Right cardiac atrium (tissue), 5 donors: ENCODE measurements around the gene CEP112. TPM values are rescaled to one million over a fixed set of nuclear protein-coding genes. Genes with fewer than 3 reads are reported as not detected.

Experiments used
- ATAC-seq, 2 donors: fragments of 200-7000 bp; cut with Tn5 transposase; one replicate each; pipeline versions ENCODE4 v1.8.0 to v1.9.1; 2020; ENCODE audit warnings: moderate library complexity in 2 of 2, mild to moderate bottlenecking in 1 of 2
- DNase-seq, 3 donors: peaks; one replicate each; pipeline ENCODE4 v3.0.0-alpha.2; 2020
- H3K27ac ChIP-seq: one replicate; pipeline ENCODE4 v1.5.1; 2013; ENCODE audit warnings: mild to moderate bottlenecking, low read length, control low read depth, moderate library complexity
- H3K27me3 ChIP-seq: one replicate; pipeline ENCODE4 v1.6.1; 2013; ENCODE audit not compliant: control insufficient read depth, insufficient read depth
- H3K4me1 ChIP-seq: one replicate; pipeline ENCODE4 v1.6.1; 2013; ENCODE audit warnings: low read length; ENCODE audit not compliant: control insufficient read depth, insufficient read depth
- H3K4me3 ChIP-seq: one replicate; pipeline ENCODE4 v1.5.1; 2013; ENCODE audit warnings: low read length, control low read depth
- H3K9me3 ChIP-seq: one replicate; pipeline ENCODE4 v1.6.1; 2013; ENCODE audit warnings: low read length; ENCODE audit not compliant: control insufficient read depth
- WGBS: extraction: QIAGEN DNeasy Blood & Tissue Kit; methylation state at CpG from one replicate; pipeline ENCODE4 v1.1.7; 2013; 5-methylcytosine and 5-hydroxymethylcytosine counted together
- intact Hi-C, 4 donors: fragments of 100-400 bp; cut with DNase I; formaldehyde crosslinking; loops; one replicate each; pipeline versions ENCODE4 v1.11.0 to v1.14.0; 2022 to 2023
- polyA plus RNA-seq: library from polyadenylated mRNA; stranded (reverse); fragments of 200-250 nt; gene quantifications from one replicate; pipeline ENCODE4 v1.2.3, GENCODE V29; 2013
- total RNA-seq, 4 donors: library from RNA; stranded (reverse); fragmentation: NEBNext Ultra II Directional; extraction: Animal tissue kit (Norgen Biotek cat#: 25700); gene quantifications; one replicate each; pipeline ENCODE4 v1.2.1, GENCODE V29; 2021
- donor health status: healthy with polysubstance abuse.
- donor health status: DM: no; HTN: yes; CAD: no.
- donor health status: DM: no; HTN: no; CAD: no.
- donor health status: DM: no; HTN: yes; CAD: no; lungs with severe emphysema.
- donor health status: DM: yes; HTN: yes; CAD: no.

The CEP112 gene
- total and polyA plus RNA-seq, 5 donors: 11.1 to 23.1 (median 18.0) TPM

GRCh38 chr17:65678546-65678945 lies 513.4 kb downstream of the CEP112 start:
- H3K27ac ChIP-seq: no peak overlapping the region

GRCh38 chr17:65677932-65678331 lies 514.0 kb downstream of the CEP112 start:
- H3K4me1 ChIP-seq: no peaks in the 10 kb centered on the region
- no peaks in the 10 kb centered on the region for H3K27me3 ChIP-seq
- H3K27ac ChIP-seq: no peak overlapping the region
- no peak overlapping the region for H3K4me3 ChIP-seq
- no peak for ATAC-seq
- 85% methylated on average over 2 of the region's 2 CpGs for WGBS
- H3K9me3 ChIP-seq: no peaks in the 10 kb centered on the region
- no peak for DNase-seq
- intact Hi-C loops: no loop called here

More at GRCh38 chr17:65678546-65678945, 513.4 kb downstream of the CEP112 start:
- H3K9me3 ChIP-seq: no peaks in the 10 kb centered on the region
- no peaks in the 10 kb centered on the region for H3K27me3 ChIP-seq
- intact Hi-C loops: no loop called here
- ATAC-seq (no peak), DNase-seq (no peak)
- WGBS: 67% methylated on average over 9 of the region's 9 CpGs
- H3K4me3 ChIP-seq: no peak overlapping the region
- H3K4me1 ChIP-seq: no peaks in the 10 kb centered on the region

- WGBS: 72% methylated on average over 1 of the region's 1 CpG
- no peak overlapping the region for H3K4me3 ChIP-seq
- ATAC-seq (no peak), DNase-seq (no peak)
- no peaks in the 10 kb centered on the region for H3K4me1 ChIP-seq
- H3K27ac ChIP-seq: no peak overlapping the region
- H3K9me3 ChIP-seq: no peaks in the 10 kb centered on the region
- intact Hi-C loops: no loop called here
- no peaks in the 10 kb centered on the region for H3K27me3 ChIP-seq
These were observed 517.5 kb downstream of the CEP112 start for GRCh38 chr17:65674246-65675045.

- H3K27me3 ChIP-seq: no peaks in the 10 kb centered on the region
- WGBS: 84% methylated on average over 7 of the region's 7 CpGs
- no peaks in the 10 kb centered on the region for H3K9me3 ChIP-seq
- no peaks in the 10 kb centered on the region for H3K4me1 ChIP-seq
- DNase-seq: no peak
- no peak overlapping the region for H3K4me3 ChIP-seq
- H3K27ac ChIP-seq: no peak overlapping the region
- no peak for ATAC-seq
- intact Hi-C loops: no loop called here
These were observed 521.1 kb downstream of the CEP112 start for GRCh38 chr17:65670667-65671371.

GRCh38 chr17:65668211-65668610 lies 523.7 kb downstream of the CEP112 start:
- no peaks in the 10 kb centered on the region for H3K9me3 ChIP-seq
- no peaks in the 10 kb centered on the region for H3K4me1 ChIP-seq
- DNase-seq (no peak), ATAC-seq (no peak)
- WGBS: 89% methylated on average over 5 of the region's 5 CpGs
- no peaks in the 10 kb centered on the region for H3K27me3 ChIP-seq
- intact Hi-C loops: no loop called here
- H3K4me3 ChIP-seq: no peak overlapping the region
- H3K27ac ChIP-seq: no peak overlapping the region

- Histone ChIP-seq H3K4me1 (no peaks in the 10 kb centered on the region), H3K27me3 (no peaks in the 10 kb centered on the region), H3K27ac (no peak overlapping the region), H3K9me3 (no peaks in the 10 kb centered on the region), H3K4me3 (no peak overlapping the region)
- WGBS: 95% methylated on average over 8 of the region's 8 CpGs
- ATAC-seq: no peak
- no peak for DNase-seq
- intact Hi-C loops: no loop called here
These were observed 524.3 kb downstream of the CEP112 start for GRCh38 chr17:65667656-65668055.

GRCh38 chr17:65666876-65667321 lies 525.0 kb downstream of the CEP112 start:
- Histone ChIP-seq H3K4me1 (no peaks in the 10 kb centered on the region), H3K27ac (no peak overlapping the region), H3K4me3 (no peak overlapping the region), H3K27me3 (no peaks in the 10 kb centered on the region), H3K9me3 (no peaks in the 10 kb centered on the region)
- intact Hi-C loops: no loop called here
- ATAC-seq (no peak), DNase-seq (no peak)
- WGBS: 96% methylated on average over 1 of the region's 1 CpG

- 96% methylated on average over 2 of the region's 2 CpGs for WGBS
- ATAC-seq: no peak
- no peak overlapping the region for H3K27ac ChIP-seq
These were observed 526.0 kb downstream of the CEP112 start for GRCh38 chr17:65665966-65666365.

GRCh38 chr17:65664696-65665095 lies 527.2 kb downstream of the CEP112 start:
- WGBS: 97% methylated on average over 1 of the region's 1 CpG

More at GRCh38 chr17:65665966-65666365, 526.0 kb downstream of the CEP112 start:
- intact Hi-C loops: no loop called here
- no peak for DNase-seq
- Histone ChIP-seq H3K27me3 (no peaks in the 10 kb centered on the region), H3K4me1 (no peaks in the 10 kb centered on the region), H3K4me3 (no peak overlapping the region), H3K9me3 (no peaks in the 10 kb centered on the region)

GRCh38 chr17:65664266-65664665 lies 527.7 kb downstream of the CEP112 start:
- 93% methylated on average over 4 of the region's 4 CpGs for WGBS
- DNase-seq (no peak), ATAC-seq (no peak)
- Histone ChIP-seq H3K27me3 (no peaks in the 10 kb centered on the region), H3K4me3 (no peak overlapping the region), H3K27ac (no peak overlapping the region), H3K4me1 (no peaks in the 10 kb centered on the region), H3K9me3 (no peaks in the 10 kb centered on the region)
- intact Hi-C loops: no loop called here

More at GRCh38 chr17:65664696-65665095, 527.2 kb downstream of the CEP112 start:
- H3K4me1 ChIP-seq: no peaks in the 10 kb centered on the region
- ATAC-seq (no peak), DNase-seq (no peak)
- no peak overlapping the region for H3K4me3 ChIP-seq
- no peak overlapping the region for H3K27ac ChIP-seq
- intact Hi-C loops: no loop called here
- H3K27me3 ChIP-seq: no peaks in the 10 kb centered on the region
- H3K9me3 ChIP-seq: no peaks in the 10 kb centered on the region

- no peak overlapping the region for H3K27ac ChIP-seq
- no peak for ATAC-seq
- intact Hi-C loops: no loop called here
- WGBS: 60% methylated on average over 1 of the region's 1 CpG
- no peaks in the 10 kb centered on the region for H3K9me3 ChIP-seq
- H3K4me3 ChIP-seq: no peak overlapping the region
- no peaks in the 10 kb centered on the region for H3K4me1 ChIP-seq
- no peaks in the 10 kb centered on the region for H3K27me3 ChIP-seq
- DNase-seq: no peak
These were observed 529.7 kb downstream of the CEP112 start for GRCh38 chr17:65662196-65662595.
